GM12891 (cell line): ENCODE results near the gene BICD1.

ENCODE experiments used
- POLR2A ChIP-seq: IDR thresholded peaks from 2 replicates; pipeline ENCODE4 v1.6.1; 2011; ENCODE audit warnings: low read depth, low read length, control low read depth
- POLR2AphosphoS5 ChIP-seq: IDR thresholded peaks from 2 replicates; pipeline ENCODE4 v1.6.1; 2011; ENCODE audit warnings: low read depth, low read length, control low read depth
- SPI1 ChIP-seq: IDR thresholded peaks from 2 replicates; pipeline ENCODE4 v1.6.1; 2011; ENCODE audit warnings: low read depth, low read length, control low read depth

DNA sequence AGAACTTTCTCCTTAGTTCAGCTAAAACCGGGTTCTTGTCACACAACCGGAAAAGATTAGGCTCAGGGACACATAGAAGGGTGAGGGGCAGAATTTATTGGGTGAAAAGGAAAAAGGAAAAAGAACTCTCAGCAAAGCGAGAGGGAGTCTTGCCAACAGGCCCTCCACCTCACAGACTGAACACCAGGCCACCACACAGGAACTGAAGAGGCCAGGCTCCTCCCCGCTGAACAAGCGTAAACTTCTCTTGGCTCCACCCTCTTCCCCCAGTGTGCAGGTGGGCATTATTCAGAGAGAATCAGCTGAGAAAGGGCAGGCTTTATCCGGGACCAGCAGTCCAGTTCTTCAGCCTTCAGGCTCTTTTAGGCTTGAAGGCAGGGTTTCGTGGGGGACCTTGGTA is 167.1 kb downstream of the BICD1 start:
- TF ChIP-seq POLR2A = peak; percentile 95
- peak; percentile 91 for TF ChIP-seq POLR2AphosphoS5
- peak; percentile 39; the same call in 1 of the 2 replicates for TF ChIP-seq SPI1
